IPS-NIHi7 (cell line): ENCODE results near the gene MYH14.
"Not testable (repeated sequence)": the region's sequence is repeated elsewhere in the genome, so short reads cannot be mapped to it uniquely, and the experiment has no call there.

Experiments used
- DNase-seq: peaks from one replicate; pipeline ENCODE4 v3.0.0; 2012; ENCODE audit warnings: mixed read lengths; ENCODE audit errors: extremely low spot score

MYH14 gene

GRCh38 chr19:50224986-50225747, 21.7 kb downstream of the MYH14 start:
- DNase-seq = no peak

GRCh38 chr19:50226536-50226935, 23.1 kb downstream of the MYH14 start:
- no peak for DNase-seq

GRCh38 chr19:50228153-50228552, 24.7 kb downstream of the MYH14 start:
- DNase-seq = not testable (repeated sequence)

GRCh38 chr19:50230379-50231351, 27.2 kb downstream of the MYH14 start:
- DNase-seq = peak; percentile 74

- not testable (repeated sequence) for DNase-seq
Observed at GRCh38 chr19:50231417-50231816, 28.0 kb downstream of the MYH14 start.

- DNase-seq = no peak
Observed at GRCh38 chr19:50231821-50232220, 28.4 kb downstream of the MYH14 start.

- DNase-seq = no peak
Observed at GRCh38 chr19:50232600-50232999, 29.2 kb downstream of the MYH14 start.

- DNase-seq = no peak
Observed at GRCh38 chr19:50233308-50233910, 30.0 kb downstream of the MYH14 start.

GRCh38 chr19:50237493-50237892, 34.1 kb downstream of the MYH14 start:
- peak; percentile 77 for DNase-seq

- DNase-seq = no peak
Observed at GRCh38 chr19:50238043-50238442, 34.6 kb downstream of the MYH14 start.

GRCh38 chr19:50239921-50240590, 36.6 kb downstream of the MYH14 start:
- no peak for DNase-seq

- DNase-seq = no peak
Observed at GRCh38 chr19:50242581-50242980, 39.2 kb downstream of the MYH14 start.

- peak; percentile 42 for DNase-seq
Observed at GRCh38 chr19:50244695-50245094, 41.3 kb downstream of the MYH14 start.

- no peak for DNase-seq
Observed at GRCh38 chr19:50248413-50248812, 45.0 kb downstream of the MYH14 start.

- DNase-seq = no peak
Observed at GRCh38 chr19:50248826-50249225, 45.4 kb downstream of the MYH14 start.

GRCh38 chr19:50249636-50250035, 46.2 kb downstream of the MYH14 start:
- DNase-seq = no peak

GRCh38 chr19:50250450-50251136, 47.2 kb downstream of the MYH14 start:
- DNase-seq = no peak

- peak; percentile 55 for DNase-seq
Observed at GRCh38 chr19:50252111-50252886, 48.9 kb downstream of the MYH14 start.

GRCh38 chr19:50252887-50253268, 49.5 kb downstream of the MYH14 start:
- DNase-seq = no peak

- no peak for DNase-seq
Observed at GRCh38 chr19:50255115-50255514, 51.7 kb downstream of the MYH14 start.
